H1 (cell line): Measurements from ENCODE around the gene C18orf63. TPM values are rescaled to one million over a fixed set of nuclear protein-coding genes. Genes with fewer than 3 reads are reported as not detected.

Experiments used
- CTCF ChIA-PET: fragments of 300-600 bp; sonication (Branson Sonifier 250); formaldehyde crosslinking; loops from one replicate; lab custom pipeline; 2021; ENCODE audit not compliant: partially characterized antibody; lab: Charles Lee
- POLR2A ChIA-PET: fragments of 300-600 bp; sonication (Branson Sonifier 250); formaldehyde crosslinking; loops from one replicate; lab custom pipeline; 2021; ENCODE audit warnings: inconsistent platforms; ENCODE audit not compliant: partially characterized antibody; lab: Charles Lee
- DNase-seq, 2 experiments: peaks; one replicate each; pipeline versions ENCODE4 v3.0.0 to v3.0.0-alpha.2; 2010 to 2022; ENCODE audit warnings: low spot score in 2 of 2, low read depth in 1 of 2, mixed read lengths in 1 of 2
- FAIRE-seq: peaks from 2 replicates; lab custom pipeline; 2011; peaks lifted over from hg19 to GRCh38; lab: Jason Lieb, UNC
- H2AFZ ChIP-seq: 2 replicates; pipeline ENCODE4 v1.8.1; 2012; ENCODE audit warnings: low read length, inconsistent platforms
- H2AK5ac ChIP-seq: 2 replicates; pipeline ENCODE4 v1.6.1; 2013; ENCODE audit warnings: low read depth, low read length
- H2BK120ac ChIP-seq: replicated peaks from 2 replicates; pipeline ENCODE3; 2013; ENCODE audit warnings: low read depth, low read length, inconsistent platforms
- H2BK12ac ChIP-seq: 2 replicates; pipeline ENCODE4 v1.6.1; 2013; ENCODE audit warnings: low read depth, low read length
- H2BK15ac ChIP-seq: 2 replicates; pipeline ENCODE4 v1.6.1; 2013; ENCODE audit warnings: low read length
- H2BK20ac ChIP-seq: 2 replicates; pipeline ENCODE4 v1.6.1; 2013; ENCODE audit warnings: low read length
- H2BK5ac ChIP-seq: 2 replicates; pipeline ENCODE4 v1.6.1; 2013; ENCODE audit warnings: low read depth, low read length
- H3K14ac ChIP-seq: 2 replicates; pipeline ENCODE4 v1.6.1; 2013; ENCODE audit warnings: inconsistent platforms; ENCODE audit not compliant: insufficient read length
- H3K18ac ChIP-seq: 2 replicates; pipeline ENCODE4 v1.6.1; 2013; ENCODE audit warnings: low read length; ENCODE audit errors: extremely low read depth
- H3K23ac ChIP-seq: 2 replicates; pipeline ENCODE4 v1.6.1; 2013; ENCODE audit warnings: inconsistent platforms; ENCODE audit not compliant: insufficient read length
- H3K23me2 ChIP-seq: 2 replicates; pipeline ENCODE4 v1.6.1; 2013; ENCODE audit warnings: low read depth, low read length
- H3K27ac ChIP-seq: 2 replicates; pipeline ENCODE4 v1.6.1; 2011; ENCODE audit warnings: low read depth, low read length, inconsistent platforms
- H3K27me3 ChIP-seq, 4 experiments: replicated peaks in 1 of 4; 1 replicate in 1 of 4; 2 replicates in 3 of 4; pipeline versions ENCODE4 v1.6.1 to v1.8.1; 2011 to 2013; ENCODE audit warnings: low read length in 3 of 4, mild to moderate bottlenecking in 3 of 4, inconsistent platforms in 2 of 4, mixed read lengths in 2 of 4, moderate library complexity in 1 of 4; ENCODE audit not compliant: control insufficient read depth in 3 of 4, insufficient read depth in 3 of 4; ENCODE audit errors: extremely low read depth in 1 of 4
- H3K36me3 ChIP-seq, 4 experiments: 2 replicates each; pipeline versions ENCODE4 v1.6.1 to v1.8.1; 2011 to 2013; ENCODE audit warnings: mild to moderate bottlenecking in 4 of 4, low read length in 3 of 4, moderate library complexity in 2 of 4, control low read depth in 1 of 4, inconsistent platforms in 1 of 4; ENCODE audit not compliant: insufficient read depth in 4 of 4, control insufficient read depth in 2 of 4
- H3K4ac ChIP-seq: replicated peaks from 2 replicates; pipeline ENCODE3; 2013; ENCODE audit warnings: low read length, low read depth, mixed read lengths, inconsistent platforms; ENCODE audit not compliant: insufficient read length
- H3K4me1 ChIP-seq, 4 experiments: replicated peaks in 1 of 4; 1 replicate in 1 of 4; 2 replicates in 3 of 4; pipeline versions ENCODE4 v1.6.1 to v1.8.1; 2011 to 2013; ENCODE audit warnings: low read length in 3 of 4, inconsistent platforms in 2 of 4, mixed read lengths in 1 of 4; ENCODE audit not compliant: insufficient read depth in 4 of 4, control insufficient read depth in 3 of 4
- H3K4me2 ChIP-seq, 2 experiments: 2 replicates each; pipeline versions ENCODE4 v1.6.1 to v1.8.1; 2011 to 2013; ENCODE audit warnings: low read depth in 2 of 2, low read length in 2 of 2, control low read depth in 1 of 2, inconsistent platforms in 1 of 2, mild to moderate bottlenecking in 1 of 2; ENCODE audit not compliant: insufficient read depth in 1 of 2
- H3K4me3 ChIP-seq, 4 experiments: fragments of 200-600, 300-600 bp in 1 of 4; sonication (generic), shearing (Covaris generic), sonication (Bioruptor Twin) in 1 of 4; 2 replicates each; pipeline versions ENCODE4 v1.5.1 to v1.8.1; 2011 to 2016; ENCODE audit warnings: low read length in 4 of 4, low read depth in 3 of 4, control low read depth in 2 of 4, inconsistent platforms in 2 of 4, mild to moderate bottlenecking in 2 of 4, mixed read lengths in 1 of 4, moderate library complexity in 1 of 4; ENCODE audit not compliant: insufficient read depth in 2 of 4; ENCODE audit errors: extremely low read depth in 1 of 4
- H3K56ac ChIP-seq: replicated peaks from 2 replicates; pipeline ENCODE3; 2013; ENCODE audit warnings: low read depth, mild to moderate bottlenecking, mixed read lengths, low read length, inconsistent platforms; ENCODE audit not compliant: insufficient read length
- H3K79me1 ChIP-seq: 2 replicates; pipeline ENCODE4 v1.6.1; 2013; ENCODE audit warnings: low read depth, low read length, control low read depth
- H3K79me2 ChIP-seq, 2 experiments: 2 replicates each; pipeline versions ENCODE4 v1.6.1 to v1.8.1; 2012 to 2013; ENCODE audit warnings: low read length in 2 of 2, mild to moderate bottlenecking in 2 of 2, inconsistent platforms in 1 of 2; ENCODE audit not compliant: insufficient read depth in 2 of 2, control insufficient read depth in 1 of 2
- H3K9ac ChIP-seq, 4 experiments: replicated peaks in 1 of 4; 1 replicate in 1 of 4; 2 replicates in 3 of 4; pipeline versions ENCODE4 v1.6.1 to v1.8.1; 2011 to 2013; ENCODE audit warnings: low read depth in 3 of 4, low read length in 3 of 4, control low read depth in 2 of 4, mild to moderate bottlenecking in 2 of 4, moderate library complexity in 2 of 4, inconsistent platforms in 1 of 4; ENCODE audit errors: extremely low read depth in 1 of 4
- H3K9me3 ChIP-seq, 2 experiments: 2 replicates each; pipeline versions ENCODE4 v1.6.1 to v1.8.1; 2012 to 2013; ENCODE audit warnings: mild to moderate bottlenecking in 2 of 2, moderate library complexity in 2 of 2, control low read depth in 1 of 2, inconsistent platforms in 1 of 2, low read depth in 1 of 2, low read length in 1 of 2, mixed read lengths in 1 of 2; ENCODE audit not compliant: insufficient read depth in 2 of 2
- H4K20me1 ChIP-seq, 2 experiments: replicated peaks in 1 of 2; 2 replicates each; pipeline versions ENCODE3 to v1.8.1; 2011 to 2013; ENCODE audit warnings: inconsistent platforms in 2 of 2, low read length in 2 of 2, mild to moderate bottlenecking in 1 of 2; ENCODE audit not compliant: insufficient read depth in 2 of 2, control insufficient read depth in 1 of 2
- H4K5ac ChIP-seq: 2 replicates; pipeline ENCODE4 v1.6.1; 2013; ENCODE audit warnings: low read length, low read depth, mixed read lengths, inconsistent platforms; ENCODE audit not compliant: insufficient read length
- H4K8ac ChIP-seq: 2 replicates; pipeline ENCODE4 v1.8.0; 2013; ENCODE audit warnings: mild to moderate bottlenecking, moderate library complexity, low read length, inconsistent platforms; ENCODE audit not compliant: insufficient read depth; ENCODE audit errors: extremely low read depth
- H4K91ac ChIP-seq: replicated peaks from 2 replicates; pipeline ENCODE3; 2013; ENCODE audit warnings: low read length, mixed read lengths, inconsistent platforms; ENCODE audit not compliant: insufficient read length
- ASH2L ChIP-seq: fragments of 200-600, 300-600 bp; sonication (generic); IDR thresholded peaks from one replicate; pipeline ENCODE4 v1.7.1; 2017; ENCODE audit warnings: low read length
- ATF2 ChIP-seq: IDR thresholded peaks from 2 replicates; pipeline ENCODE4 v1.6.1; 2012; ENCODE audit warnings: low read length, inconsistent platforms
- CBX8 ChIP-seq: fragments of 300-800, 300-1000 bp; sonication (generic); IDR thresholded peaks from 2 replicates; pipeline ENCODE4 v1.7.1; 2016; ENCODE audit warnings: low read depth, low read length, borderline replicate concordance
- CTCF ChIP-seq, 3 experiments: IDR thresholded peaks; 1 replicate in 2 of 3; 2 replicates in 1 of 3; pipeline versions ENCODE4 v1.5.1 to v1.6.1; 2011; ENCODE audit warnings: low read length in 3 of 3, mild to moderate bottlenecking in 3 of 3, inconsistent platforms in 2 of 3, low read depth in 1 of 3, moderate library complexity in 1 of 3; ENCODE audit not compliant: insufficient read depth in 1 of 3; ENCODE audit errors: control extremely low read depth in 1 of 3
- E2F6 ChIP-seq: IDR thresholded peaks from 2 replicates; pipeline ENCODE4 v1.6.1; 2012; ENCODE audit warnings: inconsistent platforms
- MAFK ChIP-seq: IDR thresholded peaks from 2 replicates; pipeline ENCODE4 v1.6.1; 2012; ENCODE audit warnings: low read depth, mild to moderate bottlenecking, improper control_type of control experiment, low read length
- NRF1 ChIP-seq: IDR thresholded peaks from 2 replicates; pipeline ENCODE4 v1.6.1; 2011; ENCODE audit warnings: mild to moderate bottlenecking, low read depth, low read length, improper control_type of control experiment
- TAF7 ChIP-seq: optimal IDR thresholded peaks from 2 replicates; pipeline ENCODE3; 2011; ENCODE audit warnings: low read depth, mild to moderate bottlenecking, inconsistent platforms, low read length, moderate library complexity, borderline replicate concordance
- WGBS, 2 experiments: shearing (Covaris generic) in 1 of 2; methylation state at CpG; one replicate each; pipeline versions ENCODE4 v1.1.6 to v1.1.7; 2013 to 2015; ENCODE audit warnings: low lambda C conversion rate in 2 of 2, mixed read lengths in 2 of 2, inconsistent platforms in 1 of 2, low coverage in 1 of 2, missing lambda C conversion rate in 1 of 2; ENCODE audit not compliant: insufficient replicate concordance in 2 of 2, insufficient coverage in 1 of 2, insufficient read length in 1 of 2; ENCODE audit errors: extremely low coverage in 1 of 2, missing lambda C conversion rate in 1 of 2; 5-methylcytosine and 5-hydroxymethylcytosine counted together
- polyA plus RNA-seq, 7 experiments: library from polyadenylated mRNA; depleted of rRNA in 3 of 7; stranded (reverse) in 5 of 7; unstranded in 2 of 7; fragments of >200 nt in 5 of 7; fragments of 200-250 nt in 2 of 7; gene quantifications; 1 replicate in 5 of 7; 2 replicates in 1 of 7; 4 replicates in 1 of 7; pipeline versions ENCODE4 v1.2.1 to v1.2.3, GENCODE V29; 2011 to 2013; ENCODE audit warnings: missing spikeins in 2 of 7, mixed read lengths in 2 of 7
- total RNA-seq: library from RNA; stranded (reverse); fragmentation: NEBNext Ultra II Directional; extraction: Animal tissue kit (Norgen Biotek cat#: 25700); gene quantifications from 2 replicates; pipeline ENCODE4 v1.2.1, GENCODE V29; 2021

The C18orf63 gene
- total and polyA plus RNA-seq, 2 of the 8 experiments (the other 6 are each of a cell fraction or from before 2014, with no cell fraction given) = not detected

GRCh38 chr18:74382481-74383017, 66.9 kb downstream of the C18orf63 start:
- H3K79me2 ChIP-seq = no peaks in the 10 kb centered on the region
- H3K4me1 ChIP-seq = peaks cover 0 to 3% (median under 1%) of the 10 kb centered on the region in 4 experiments; a peak in 2 of 7 replicates
- H3K23ac ChIP-seq = peak overlapping the region; percentile 11
- H2AFZ ChIP-seq = no peak overlapping the region
- H3K27me3 ChIP-seq = no peaks in the 10 kb centered on the region
- H2BK5ac ChIP-seq = no peak overlapping the region
- H3K23me2 ChIP-seq = no peaks in the 10 kb centered on the region
- H4K8ac ChIP-seq = no peak overlapping the region
- H3K36me3 ChIP-seq = no peaks in the 10 kb centered on the region
- FAIRE-seq (no peak), DNase-seq (no peak)
- H3K18ac ChIP-seq = no peak overlapping the region
- H3K79me1 ChIP-seq = no peaks in the 10 kb centered on the region
- H2AK5ac ChIP-seq = no peak overlapping the region
- no peaks in the 10 kb centered on the region for H4K20me1 ChIP-seq
- no peak overlapping the region for H2BK12ac ChIP-seq
- H3K56ac ChIP-seq = no peak overlapping the region
- no peak overlapping the region for H3K27ac ChIP-seq
- ChIA-PET POLR2A (no interaction called here), CTCF (interaction anchor here (0.6 to 1.6 kb wide), 3 partner anchors 40 to 173 kb away, joined by 3 to 4 read pairs (median 3); no protein-coding TSS in a partner anchor)
- no peak overlapping the region for H3K4me3 ChIP-seq
- 82% methylated on average over 4 of the region's 10 CpGs; no CpG with 5 or more reads in 1 of the 2 experiments for WGBS, 2 experiments
- no peak overlapping the region for H2BK15ac ChIP-seq
- H3K9me3 ChIP-seq = peaks cover 7 to 19% of the 10 kb centered on the region in 2 experiments; a peak in 3 of 4 replicates
- H2BK20ac ChIP-seq = no peak overlapping the region; the same call in 1 of the 2 replicates
- no peak overlapping the region for H4K91ac ChIP-seq
- no peak overlapping the region for H2BK120ac ChIP-seq
- no peak overlapping the region for H3K4ac ChIP-seq
- no peak overlapping the region for H3K4me2 ChIP-seq
- no peak overlapping the region for H3K14ac ChIP-seq
- no peak overlapping the region for H4K5ac ChIP-seq
- no peak overlapping the region for H3K9ac ChIP-seq
- no peak for TF ChIP-seq TAF7
- no peak for TF ChIP-seq ASH2L
- no peak for TF ChIP-seq MAFK
- TF ChIP-seq CBX8 = no peak
- TF ChIP-seq NRF1 = no peak
- no peak for TF ChIP-seq E2F6
- no peak for TF ChIP-seq ATF2
- no peak for TF ChIP-seq CTCF (IDR thresholded peaks at IDR 0.05; ENCODE audit: control extremely low read depth in 1 of 3, insufficient read depth in 1 of 3, low read depth in 1 of 3, low read length in 3 of 3)
